Measurements from ENCODE around the gene PRAMEF15. TPM values are rescaled to one million over a fixed set of nuclear protein-coding genes. Genes with fewer than 3 reads are reported as not detected.

The PRAMEF15 gene
- total RNA-seq = not detected

DNA sequence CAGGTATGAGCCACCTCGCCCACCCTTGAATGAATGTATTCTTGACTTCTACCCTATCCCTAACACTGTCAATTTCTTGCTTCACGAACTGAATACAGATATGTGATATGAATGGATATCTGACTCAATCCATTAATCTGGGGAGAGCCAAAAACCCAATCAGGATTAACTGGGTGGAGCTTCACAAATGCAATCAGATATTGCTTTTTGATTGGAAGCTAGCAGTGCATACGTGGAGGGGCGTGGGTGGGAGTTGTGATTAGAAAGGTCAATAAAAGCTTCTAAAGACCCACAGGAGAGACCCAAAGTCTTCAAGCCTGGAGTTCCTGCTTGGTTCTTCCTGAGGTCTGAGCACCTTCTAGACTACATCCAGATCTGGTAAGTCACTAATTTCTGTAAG, at the start of gene PRAMEF15:
Gene PRAMEF15, plus strand, starts transcription at position 301 of the 400 bp plus-strand sequence. CDS start 2,827 bp downstream, outside the sequence.

DNA sequence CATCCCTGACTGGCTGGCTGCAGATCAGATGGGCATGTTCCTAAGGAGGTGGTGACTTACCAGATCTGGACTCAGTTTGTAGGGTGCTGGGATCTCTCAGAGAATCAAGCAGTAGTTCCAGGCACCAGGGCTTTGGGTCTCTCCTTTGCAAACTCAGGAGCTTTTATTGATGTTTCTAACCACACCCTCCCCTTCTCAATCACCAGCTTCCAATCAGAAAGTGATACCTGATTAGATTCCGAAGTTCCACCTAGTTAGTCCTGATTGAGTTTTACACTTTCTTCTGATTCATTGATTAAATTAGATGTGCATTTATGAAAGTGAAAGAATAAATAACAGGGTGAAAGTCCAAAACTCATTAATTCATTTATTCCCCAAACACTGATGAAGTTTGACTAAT, 30.3 kb upstream of the PRAMEF15 start, which contains the start of gene PRAMEF8:
Gene PRAMEF8, minus strand, starts transcription at position 101 of the 400 bp plus-strand sequence. CDS start 1,046 bp downstream, outside the sequence.

GRCh38 chr1:13303239-13303638, 12.1 kb upstream of the PRAMEF15 start, which contains the start of gene PRAMEF33:
Gene PRAMEF33 (plus strand): TSS chr1:13303539. CDS start chr1:13305955, 2,416 bp downstream.

GRCh38 chr1:13347034-13347433, 31.7 kb downstream of the PRAMEF15 start, which contains the start of gene PRAMEF14:
Gene PRAMEF14 (minus strand): TSS chr1:13347134. CDS start chr1:13345314, 1,820 bp downstream.

Small RNA genes lying within 50 kb of the gene (small RNA-seq; reads per million reads assigned to genes)
- gene RNU6-771P (ENCODE audit: low replicate concordance) = not detected

Other genes starting within 250 kb of the PRAMEF15 start
- gene PRAMEF25, start 244.8 kb upstream of the PRAMEF15 start, total RNA-seq = not detected
- not detected for gene HNRNPCL2, start 198.7 kb upstream of the PRAMEF15 start, total RNA-seq
- not detected for gene PRAMEF26, start 159.6 kb upstream of the PRAMEF15 start, total RNA-seq
- not detected for gene HNRNPCL4, start 149.9 kb upstream of the PRAMEF15 start, total RNA-seq
- not detected for gene PRAMEF9, start 143.7 kb upstream of the PRAMEF15 start, total RNA-seq
- gene PRAMEF13, start 114.2 kb upstream of the PRAMEF15 start, total RNA-seq = not detected
- not detected for gene PRAMEF18, start 89.4 kb upstream of the PRAMEF15 start, total RNA-seq
- not detected for gene PRAMEF5, start 61.4 kb upstream of the PRAMEF15 start, total RNA-seq
- gene PRAMEF8, start 30.4 kb upstream of the PRAMEF15 start, total RNA-seq = not detected
- gene PRAMEF33, start 12.0 kb upstream of the PRAMEF15 start, total RNA-seq = not detected
- gene PRAMEF14, start 31.6 kb downstream of the PRAMEF15 start, total RNA-seq = not detected
- not detected for gene PRAMEF19, start 56.4 kb downstream of the PRAMEF15 start, total RNA-seq
- not detected for gene PRAMEF17, start 74.1 kb downstream of the PRAMEF15 start, total RNA-seq
- gene PRAMEF20, start 94.9 kb downstream of the PRAMEF15 start, total RNA-seq = not detected
- 7.4 TPM for gene LRRC38, start 198.4 kb downstream of the PRAMEF15 start, total RNA-seq

Measured in metanephros (tissue), 2 donors.